T-cell (primary cell): ENCODE measurements around the gene MTA1. TPM values are rescaled to one million over a fixed set of nuclear protein-coding genes. Genes with fewer than 3 reads are reported as not detected.

Experiments
- ATAC-seq, 4 experiments: fragments of 200-7000 bp in 3 of 4; fragments of 150-1000 bp in 1 of 4; cut with Tn5 transposase; replicated peaks in 1 of 4; 1 replicate in 3 of 4; 2 replicates in 1 of 4; pipeline ENCODE4 v1.10.0; 2021; ENCODE audit warnings: moderate library complexity in 3 of 4, mild to moderate bottlenecking in 2 of 4, moderate number of reproducible peaks in 1 of 4
- CTCF ChIA-PET, 2 donors: fragments of 300-600 bp; sonication (Branson Sonifier 250); formaldehyde crosslinking; loops; one replicate each; lab custom pipeline; 2022; ENCODE audit warnings: antibody characterized with exemption in 2 of 2; lab: Charles Lee
- POLR2A ChIA-PET, 2 donors: fragments of 300-600 bp; sonication (Branson Sonifier 250); formaldehyde crosslinking; loops; one replicate each; lab custom pipeline; 2022; ENCODE audit warnings: antibody characterized with exemption in 2 of 2; lab: Charles Lee
- DNase-seq, 35 experiments: peaks; one replicate each; pipeline versions ENCODE4 v3.0.0 to v3.0.0-alpha.2; 2013 to 2023
- H3K27ac ChIP-seq: one replicate; pipeline ENCODE4 v1.5.1; 2013; ENCODE audit warnings: low read length
- H3K27me3 ChIP-seq, 2 experiments: replicated peaks in 1 of 2; 1 replicate in 1 of 2; 2 replicates in 1 of 2; pipeline versions ENCODE4 v1.6.1 to v1.7.0; 2013; ENCODE audit warnings: low read length in 1 of 2, mixed read lengths in 1 of 2; ENCODE audit not compliant: control insufficient read depth in 2 of 2, insufficient read depth in 2 of 2; ENCODE audit errors: extremely low read depth in 1 of 2
- H3K36me3 ChIP-seq, 2 donors: 1 replicate in 1 of 2; 2 replicates in 1 of 2; pipeline versions ENCODE4 v1.6.1 to v1.7.0; 2013; ENCODE audit warnings: low read length in 1 of 2; ENCODE audit not compliant: control insufficient read depth in 2 of 2, insufficient read depth in 1 of 2; ENCODE audit errors: extremely low read depth in 1 of 2
- H3K4me1 ChIP-seq, 2 experiments: 1 replicate in 1 of 2; 2 replicates in 1 of 2; pipeline versions ENCODE4 v1.6.1 to v1.7.0; 2013; ENCODE audit warnings: low read length in 2 of 2, mixed read lengths in 1 of 2; ENCODE audit not compliant: insufficient read depth in 2 of 2, control insufficient read depth in 1 of 2; ENCODE audit errors: extremely low read depth in 1 of 2
- H3K4me3 ChIP-seq, 2 donors: 1 replicate in 1 of 2; 2 replicates in 1 of 2; pipeline versions ENCODE4 v1.5.1 to v1.7.0; 2013; ENCODE audit warnings: mild to moderate bottlenecking in 2 of 2, low read length in 1 of 2, moderate library complexity in 1 of 2; ENCODE audit not compliant: control insufficient read depth in 1 of 2; ENCODE audit errors: extremely low read depth in 1 of 2
- H3K9me3 ChIP-seq: 2 replicates; pipeline ENCODE4 v1.7.0; 2013
- H3K27ac Mint-ChIP-seq, 2 donors: one replicate each; pipeline ENCODE4 v1.8.0; 2020 to 2021; ENCODE audit warnings: mild to moderate bottlenecking in 2 of 2, mixed read lengths in 2 of 2
- H3K27me3 Mint-ChIP-seq, 2 donors: one replicate each; pipeline ENCODE4 v1.8.0; 2021 to 2022; ENCODE audit warnings: mixed read lengths in 2 of 2
- H3K36me3 Mint-ChIP-seq: one replicate; pipeline ENCODE4 v1.8.0; 2021; ENCODE audit warnings: mixed read lengths
- H3K4me1 Mint-ChIP-seq, 3 donors: one replicate each; pipeline ENCODE4 v1.8.0; 2020 to 2022; ENCODE audit warnings: mixed read lengths in 3 of 3, mild to moderate bottlenecking in 1 of 3
- H3K4me3 Mint-ChIP-seq, 3 donors: one replicate each; pipeline ENCODE4 v1.8.0; 2020 to 2022; ENCODE audit warnings: mild to moderate bottlenecking in 3 of 3, mixed read lengths in 3 of 3, moderate library complexity in 3 of 3
- H3K9me3 Mint-ChIP-seq, 3 donors: one replicate each; pipeline ENCODE4 v1.8.0; 2020 to 2022; ENCODE audit warnings: mixed read lengths in 3 of 3
- WGBS: methylation state at CpG from one replicate; pipeline ENCODE4 v1.1.5; 2013; ENCODE audit warnings: missing lambda C conversion rate; ENCODE audit not compliant: insufficient coverage; 5-methylcytosine and 5-hydroxymethylcytosine counted together
- total RNA-seq, 35 experiments: library from RNA in 6 of 35; stranded (reverse) in 6 of 35; fragments of 120-200 nt in 1 of 35; gene quantifications; one replicate each; pipeline versions ENCODE4 v1.2.1 to v1.2.4 and lab custom pipeline; 2013 to 2026

Gene MTA1
- total RNA-seq, 5 donors from 2014 or later (not counting 1 experiment from before 2014, with no cell fraction given), result 111 to 152 (median 141) TPM

- no peak overlapping the region for H3K27ac Mint-ChIP-seq
- CTCF ChIA-PET, result no interaction called here
- Histone ChIP-seq H3K27me3 (peaks cover 2 to 51% of the 10 kb centered on the region in 2 experiments), H3K4me3 (no peak overlapping the region), H3K27ac (no peak overlapping the region), H3K4me1 (no peaks in the 10 kb centered on the region), H3K36me3 (no peaks in the 10 kb centered on the region), H3K9me3 (no peaks in the 10 kb centered on the region)
- H3K27me3 Mint-ChIP-seq, result peaks cover 21 to 31% of the 10 kb centered on the region in 2 donors
- 74% methylated on average over 13 of the region's 16 CpGs for WGBS
- no peaks in the 10 kb centered on the region for H3K9me3 Mint-ChIP-seq
- no peak for DNase-seq
- no peak overlapping the region for H3K4me3 Mint-ChIP-seq
- no peaks in the 10 kb centered on the region for H3K36me3 Mint-ChIP-seq
- ATAC-seq, result no peak
- no peaks in the 10 kb centered on the region for H3K4me1 Mint-ChIP-seq
- POLR2A ChIA-PET, result interaction anchor here in 1 of 2 donors (0.6 kb wide), 1 partner anchor 349 kb away, joined by 6 read pairs; no protein-coding TSS in a partner anchor
Measured at GRCh38 chr14:105508069-105508468, 88.4 kb downstream of the MTA1 start.

GRCh38 chr14:105508601-105509000, 89.0 kb downstream of the MTA1 start:
- Histone ChIP-seq H3K36me3 (no peaks in the 10 kb centered on the region), H3K27ac (no peak overlapping the region), H3K9me3 (no peaks in the 10 kb centered on the region), H3K4me1 (no peaks in the 10 kb centered on the region), H3K4me3 (no peak overlapping the region), H3K27me3 (peaks cover 2 to 54% of the 10 kb centered on the region in 2 experiments)
- Mint-ChIP-seq H3K27ac (peak overlapping the region in 1 of 2 donors; percentile 80), H3K4me1 (no peaks in the 10 kb centered on the region), H3K9me3 (no peaks in the 10 kb centered on the region), H3K36me3 (no peaks in the 10 kb centered on the region), H3K4me3 (no peak overlapping the region), H3K27me3 (peaks cover 21 to 35% of the 10 kb centered on the region in 2 donors)
- DNase-seq (no peak), ATAC-seq (no peak)
- ChIA-PET POLR2A (no interaction called here), CTCF (no interaction called here)
- WGBS, result 91% methylated on average over 10 of the region's 12 CpGs

GRCh38 chr14:105517096-105517495, 97.5 kb downstream of the MTA1 start:
- no peak overlapping the region for H3K4me3 Mint-ChIP-seq
- no peaks in the 10 kb centered on the region for H3K36me3 Mint-ChIP-seq
- no peaks in the 10 kb centered on the region for H3K9me3 Mint-ChIP-seq
- no peaks in the 10 kb centered on the region for H3K36me3 ChIP-seq
- no peaks in the 10 kb centered on the region for H3K4me1 ChIP-seq
- ChIA-PET CTCF (no interaction called here), POLR2A (no interaction called here)
- H3K27ac Mint-ChIP-seq, result no peak overlapping the region
- H3K27ac ChIP-seq, result no peak overlapping the region
- H3K4me3 ChIP-seq, result no peak overlapping the region
- 51% methylated on average over 5 of the region's 5 CpGs for WGBS
- no peaks in the 10 kb centered on the region for H3K4me1 Mint-ChIP-seq
- no peaks in the 10 kb centered on the region for H3K9me3 ChIP-seq
- H3K27me3 Mint-ChIP-seq, result peaks cover 36 to 39% of the 10 kb centered on the region in 2 donors
- H3K27me3 ChIP-seq, result peaks cover 0 to 39% of the 10 kb centered on the region in 2 experiments
- DNase-seq (no peak), ATAC-seq (no peak)

- 75% methylated on average over 10 of the region's 14 CpGs for WGBS
- no peak overlapping the region for H3K4me3 ChIP-seq
- CTCF ChIA-PET, result interaction anchor here in 1 of 2 donors (0.7 kb wide), 2 partner anchors 116 to 1375 kb away, joined by 3 to 4 read pairs; no protein-coding TSS in a partner anchor
- H3K4me1 Mint-ChIP-seq, result no peaks in the 10 kb centered on the region
- H3K36me3 ChIP-seq, result no peaks in the 10 kb centered on the region
- H3K9me3 ChIP-seq, result no peaks in the 10 kb centered on the region
- DNase-seq (no peak), ATAC-seq (no peak)
- no peak overlapping the region for H3K27ac ChIP-seq
- no peaks in the 10 kb centered on the region for H3K4me1 ChIP-seq
- H3K36me3 Mint-ChIP-seq, result no peaks in the 10 kb centered on the region
- H3K27me3 ChIP-seq, result peaks cover 0 to 21% of the 10 kb centered on the region in 2 experiments
- H3K27ac Mint-ChIP-seq, result no peak overlapping the region
- H3K4me3 Mint-ChIP-seq, result no peak overlapping the region
- POLR2A ChIA-PET, result no interaction called here
- no peaks in the 10 kb centered on the region for H3K9me3 Mint-ChIP-seq
- H3K27me3 Mint-ChIP-seq, result peaks cover 17 to 31% of the 10 kb centered on the region in 2 donors
Measured at GRCh38 chr14:105519946-105520698, 100.5 kb downstream of the MTA1 start.

Other genes starting within 250 kb of the MTA1 start
- gene NUDT14, start 238.5 kb upstream of the MTA1 start, total RNA-seq, result 10 to 100 TPM; 10.0 to 25.5 (median 20.2) TPM
- 10 to 100 TPM; 36.0 to 55.1 (median 43.3) TPM for gene BTBD6, start 171.3 kb upstream of the MTA1 start, total RNA-seq
- 10 to 100 TPM; 57.7 to 70.5 (median 66.5) TPM for gene BRF1, start 118.8 kb upstream of the MTA1 start, total RNA-seq
- gene PACS2, start 105.1 kb upstream of the MTA1 start, total RNA-seq, result 10 to 100 TPM; 70.9 to 86.9 (median 78.0) TPM
- gene TEX22, start 21.3 kb upstream of the MTA1 start, total RNA-seq, result 1 to 10 TPM in 4 of 5 donors, under 1 TPM in 1; 0.93 to 9.0 (median 6.0) TPM
- 10 to 100 TPM in 4 of 5 donors, 1 to 10 TPM in 1; 6.4 to 38.7 (median 19.7) TPM for gene CRIP2, start 55.0 kb downstream of the MTA1 start, total RNA-seq
- 100 to 1,000 TPM; 224 to 477 (median 329) TPM for gene CRIP1, start 67.1 kb downstream of the MTA1 start, total RNA-seq
- gene TEDC1, start 71.4 kb downstream of the MTA1 start, total RNA-seq, result 100 to 1,000 TPM in 1 of 5 donors, 10 to 100 TPM in 4; 32.8 to 186 (median 37.5) TPM
- gene TMEM121, start 106.8 kb downstream of the MTA1 start, total RNA-seq, result 1 to 10 TPM; 1.8 to 6.7 (median 4.0) TPM